GM12878 (cell line): ENCODE data around the gene CTSS. TPM values are rescaled to one million over a fixed set of nuclear protein-coding genes. Genes with fewer than 3 reads are reported as not detected.

ENCODE experiments used
- ATF7 ChIP-seq: fragments of 450-650 bp; IDR thresholded peaks from 2 replicates; pipeline ENCODE4 v1.6.1; 2016; ENCODE audit warnings: low read depth, mild to moderate bottlenecking
- BRCA1 ChIP-seq: IDR thresholded peaks from 2 replicates; pipeline ENCODE4 v1.6.1; 2011; ENCODE audit warnings: low read depth, low read length, improper control_type of control experiment
- CBFB ChIP-seq: IDR thresholded peaks from 2 replicates; pipeline ENCODE4 v1.6.1; 2016; ENCODE audit warnings: antibody characterized with exemption, low read depth
- EED ChIP-seq: sonication (generic); IDR thresholded peaks from 2 replicates; pipeline ENCODE4 v1.6.1; 2016; ENCODE audit warnings: antibody characterized with exemption, low read depth
- JUND ChIP-seq: IDR thresholded peaks from 2 replicates; pipeline ENCODE4 v1.6.1; 2012; ENCODE audit warnings: low read depth, mild to moderate bottlenecking, low read length, improper control_type of control experiment, moderate library complexity
- MTA2 ChIP-seq: fragments of 450-650 bp; IDR thresholded peaks from 2 replicates; pipeline ENCODE4 v1.6.1; 2016; ENCODE audit warnings: low read depth, mild to moderate bottlenecking, moderate library complexity
- MYC ChIP-seq: IDR thresholded peaks from 2 replicates; pipeline ENCODE4 v1.6.1; 2011; ENCODE audit warnings: mild to moderate bottlenecking, low read length, moderate library complexity, inconsistent platforms; ENCODE audit not compliant: insufficient read depth, insufficient replicate concordance, insufficient read length, severe bottlenecking
- NBN ChIP-seq: fragments of 450-650 bp; IDR thresholded peaks from 2 replicates; pipeline ENCODE4 v1.6.1; 2016
- NFYB ChIP-seq: IDR thresholded peaks from 2 replicates; pipeline ENCODE4 v1.6.1; 2011; ENCODE audit warnings: low read depth, mild to moderate bottlenecking, low read length, improper control_type of control experiment, moderate library complexity; ENCODE audit not compliant: insufficient read depth
- SREBF1 ChIP-seq: IDR thresholded peaks from 2 replicates; pipeline ENCODE4 v1.6.1; 2012; ENCODE audit warnings: mild to moderate bottlenecking, low read length
- SRF ChIP-seq, 2 experiments: IDR thresholded peaks; 2 replicates each; pipeline ENCODE4 v1.6.1; 2011; ENCODE audit warnings: low read depth in 2 of 2, low read length in 2 of 2, mild to moderate bottlenecking in 1 of 2, moderate library complexity in 1 of 2
- TCF3 ChIP-seq: IDR thresholded peaks from 2 replicates; pipeline ENCODE4 v1.6.1; 2012; ENCODE audit warnings: low read depth, mild to moderate bottlenecking, low read length, borderline replicate concordance; ENCODE audit not compliant: insufficient read depth
- WRNIP1 ChIP-seq: IDR thresholded peaks from 2 replicates; pipeline ENCODE4 v1.6.1; 2011; ENCODE audit warnings: low read depth, low read length, improper control_type of control experiment, borderline replicate concordance
- ZBTB33 ChIP-seq: fragments of 450-650 bp; IDR thresholded peaks from 2 replicates; pipeline ENCODE4 v1.6.1; 2017; ENCODE audit warnings: mild to moderate bottlenecking
- ZBTB4 ChIP-seq: fragments of 450-650 bp; formaldehyde crosslinking; IDR thresholded peaks from 2 replicates; pipeline ENCODE4 v1.4.0; 2022; ENCODE audit warnings: mild to moderate bottlenecking, moderate library complexity
- ZNF24 ChIP-seq: fragments of 450-650 bp; IDR thresholded peaks from 2 replicates; pipeline ENCODE4 v1.6.1; 2017; ENCODE audit warnings: antibody characterized with exemption, mild to moderate bottlenecking
- polyA plus RNA-seq, 11 experiments: library from polyadenylated mRNA; depleted of rRNA in 4 of 11; unstranded in 6 of 11; stranded (reverse) in 5 of 11; fragments of >200 nt; fragmentation: Nextera tagmentation in 4 of 11; fragmentation: Illumina TruSeq in 1 of 11; extraction: Ambion mirVana in 4 of 11; extraction: Trizol in 1 of 11; gene quantifications; 1 replicate in 1 of 11; 2 replicates in 10 of 11; pipeline versions ENCODE4 v1.2.1 to v1.2.3, GENCODE V29; 2011 to 2016; ENCODE audit warnings: inconsistent platforms in 2 of 11, missing spikeins in 2 of 11, low read depth in 1 of 11
- total RNA-seq, 4 experiments: library from RNA; depleted of rRNA in 3 of 4; stranded (reverse); fragments of >200 nt in 3 of 4; fragmentation: Illumina TruSeq in 1 of 4; extraction: Trizol in 1 of 4; gene quantifications; 2 replicates each; pipeline versions ENCODE4 v1.2.1 to v1.2.3, GENCODE V29; 2013 to 2021
- TF ChIP-seq, protein P1 (sequence below): fragments of 450-650 bp; formaldehyde crosslinking; IDR thresholded peaks from 2 replicates; pipeline ENCODE4 v1.5.0; 2022; ENCODE audit warnings: mild to moderate bottlenecking, missing genetic modification characterization
- TF ChIP-seq, protein P2 (sequence below): IDR thresholded peaks from 2 replicates; pipeline ENCODE4 v1.6.1; 2011; ENCODE audit warnings: low read depth, low read length, improper control_type of control experiment, borderline replicate concordance

The CTSS gene
- total and polyA plus RNA-seq, 10 of the 15 experiments (the other 5 are each of a cell fraction or from before 2014, with no cell fraction given) = 32.8 to 174 (median 60.9) TPM

- no peak for TF ChIP-seq WRNIP1
- TF ChIP-seq, protein P1, sequence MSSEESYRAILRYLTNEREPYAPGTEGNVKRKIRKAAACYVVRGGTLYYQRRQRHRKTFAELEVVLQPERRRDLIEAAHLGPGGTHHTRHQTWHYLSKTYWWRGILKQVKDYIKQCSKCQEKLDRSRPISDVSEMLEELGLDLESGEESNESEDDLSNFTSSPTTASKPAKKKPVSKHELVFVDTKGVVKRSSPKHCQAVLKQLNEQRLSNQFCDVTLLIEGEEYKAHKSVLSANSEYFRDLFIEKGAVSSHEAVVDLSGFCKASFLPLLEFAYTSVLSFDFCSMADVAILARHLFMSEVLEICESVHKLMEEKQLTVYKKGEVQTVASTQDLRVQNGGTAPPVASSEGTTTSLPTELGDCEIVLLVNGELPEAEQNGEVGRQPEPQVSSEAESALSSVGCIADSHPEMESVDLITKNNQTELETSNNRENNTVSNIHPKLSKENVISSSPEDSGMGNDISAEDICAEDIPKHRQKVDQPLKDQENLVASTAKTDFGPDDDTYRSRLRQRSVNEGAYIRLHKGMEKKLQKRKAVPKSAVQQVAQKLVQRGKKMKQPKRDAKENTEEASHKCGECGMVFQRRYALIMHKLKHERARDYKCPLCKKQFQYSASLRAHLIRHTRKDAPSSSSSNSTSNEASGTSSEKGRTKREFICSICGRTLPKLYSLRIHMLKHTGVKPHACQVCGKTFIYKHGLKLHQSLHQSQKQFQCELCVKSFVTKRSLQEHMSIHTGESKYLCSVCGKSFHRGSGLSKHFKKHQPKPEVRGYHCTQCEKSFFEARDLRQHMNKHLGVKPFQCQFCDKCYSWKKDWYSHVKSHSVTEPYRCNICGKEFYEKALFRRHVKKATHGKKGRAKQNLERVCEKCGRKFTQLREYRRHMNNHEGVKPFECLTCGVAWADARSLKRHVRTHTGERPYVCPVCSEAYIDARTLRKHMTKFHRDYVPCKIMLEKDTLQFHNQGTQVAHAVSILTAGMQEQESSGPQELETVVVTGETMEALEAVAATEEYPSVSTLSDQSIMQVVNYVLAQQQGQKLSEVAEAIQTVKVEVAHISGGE (CRISPR knock-in tag) = no peak
- TF ChIP-seq SREBF1 = no peak
- TF ChIP-seq SRF (IDR thresholded peaks at IDR 0.05; ENCODE audit: low read depth in 2 of 2, low read length in 2 of 2) = peak in 1 of 2 experiments; percentile 27; a peak in 1 of 4 replicates
- peak; percentile 99 for TF ChIP-seq NFYB
- peak; percentile 10; the same call in 1 of the 2 replicates for TF ChIP-seq MTA2
- no peak for TF ChIP-seq CBFB
- TF ChIP-seq TCF3 = 0 out of 2 replicates have a peak, but pooled peaks have one; percentile 21
- TF ChIP-seq ZBTB33 = no peak
- TF ChIP-seq JUND = no peak
- no peak for TF ChIP-seq BRCA1
- no peak for TF ChIP-seq MYC
- peak; percentile 6; the same call in 1 of the 2 replicates for TF ChIP-seq ATF7
- TF ChIP-seq NBN = peak; percentile 38; the same call in 1 of the 2 replicates
- TF ChIP-seq, protein P2, sequence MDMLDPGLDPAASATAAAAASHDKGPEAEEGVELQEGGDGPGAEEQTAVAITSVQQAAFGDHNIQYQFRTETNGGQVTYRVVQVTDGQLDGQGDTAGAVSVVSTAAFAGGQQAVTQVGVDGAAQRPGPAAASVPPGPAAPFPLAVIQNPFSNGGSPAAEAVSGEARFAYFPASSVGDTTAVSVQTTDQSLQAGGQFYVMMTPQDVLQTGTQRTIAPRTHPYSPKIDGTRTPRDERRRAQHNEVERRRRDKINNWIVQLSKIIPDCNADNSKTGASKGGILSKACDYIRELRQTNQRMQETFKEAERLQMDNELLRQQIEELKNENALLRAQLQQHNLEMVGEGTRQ = no peak
- no peak for TF ChIP-seq ZBTB4 (CRISPR knock-in tag)
- TF ChIP-seq ZNF24 = no peak
- peak; percentile 15; the same call in 1 of the 2 replicates for TF ChIP-seq EED
Measured at GRCh38 chr1:150696995-150697927, 68.3 kb downstream of the CTSS start, which contains the start of gene GOLPH3L (continued).
